ENCODE data around the gene ATP2C2.

DNA sequence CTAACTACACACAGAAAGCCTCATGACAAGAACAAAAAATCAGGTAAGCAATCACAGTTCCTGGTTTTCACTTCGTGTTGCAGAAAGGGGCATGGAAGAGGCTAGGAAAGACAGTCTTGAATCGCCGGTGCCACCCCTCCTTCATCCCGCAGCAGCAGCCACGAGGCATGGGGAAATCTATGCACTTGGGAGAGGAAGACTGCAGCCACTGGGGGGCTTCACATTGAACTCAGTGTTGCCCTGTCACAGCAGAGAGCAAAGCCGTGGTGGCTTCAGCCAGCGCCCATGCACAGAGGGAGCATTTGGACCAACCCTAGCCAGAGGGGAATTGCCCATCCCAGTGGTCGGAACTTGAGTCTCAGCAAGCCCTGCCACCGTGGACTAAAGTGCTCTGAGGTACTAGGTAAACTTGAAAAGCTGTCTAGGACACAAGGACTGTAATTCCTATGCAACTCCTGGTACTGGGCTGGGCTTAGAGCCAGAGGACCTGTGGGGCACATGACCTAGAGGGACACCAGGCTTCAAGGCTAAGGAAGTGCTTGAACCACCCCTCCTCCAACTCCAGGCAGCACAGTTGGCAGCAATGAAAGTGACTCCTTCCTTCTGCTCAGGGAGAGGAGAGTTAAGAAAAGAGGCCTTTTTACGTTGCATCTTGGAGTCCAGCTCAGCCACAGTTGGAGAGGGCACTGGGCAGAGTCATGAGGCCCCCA, 35.2 kb upstream of the ATP2C2 start:
- TF ChIP-seq, protein P1, sequence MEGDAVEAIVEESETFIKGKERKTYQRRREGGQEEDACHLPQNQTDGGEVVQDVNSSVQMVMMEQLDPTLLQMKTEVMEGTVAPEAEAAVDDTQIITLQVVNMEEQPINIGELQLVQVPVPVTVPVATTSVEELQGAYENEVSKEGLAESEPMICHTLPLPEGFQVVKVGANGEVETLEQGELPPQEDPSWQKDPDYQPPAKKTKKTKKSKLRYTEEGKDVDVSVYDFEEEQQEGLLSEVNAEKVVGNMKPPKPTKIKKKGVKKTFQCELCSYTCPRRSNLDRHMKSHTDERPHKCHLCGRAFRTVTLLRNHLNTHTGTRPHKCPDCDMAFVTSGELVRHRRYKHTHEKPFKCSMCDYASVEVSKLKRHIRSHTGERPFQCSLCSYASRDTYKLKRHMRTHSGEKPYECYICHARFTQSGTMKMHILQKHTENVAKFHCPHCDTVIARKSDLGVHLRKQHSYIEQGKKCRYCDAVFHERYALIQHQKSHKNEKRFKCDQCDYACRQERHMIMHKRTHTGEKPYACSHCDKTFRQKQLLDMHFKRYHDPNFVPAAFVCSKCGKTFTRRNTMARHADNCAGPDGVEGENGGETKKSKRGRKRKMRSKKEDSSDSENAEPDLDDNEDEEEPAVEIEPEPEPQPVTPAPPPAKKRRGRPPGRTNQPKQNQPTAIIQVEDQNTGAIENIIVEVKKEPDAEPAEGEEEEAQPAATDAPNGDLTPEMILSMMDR (IDR thresholded peaks at IDR 0.05; ENCODE audit: low read depth, low read length, poor library complexity, severe bottlenecking): no peak
- no peak for TF ChIP-seq EZH2phosphoT487 (IDR thresholded peaks at IDR 0.05; ENCODE audit: borderline replicate concordance, low read length)
